Measurements from ENCODE around the gene TSEN54.

DNA sequence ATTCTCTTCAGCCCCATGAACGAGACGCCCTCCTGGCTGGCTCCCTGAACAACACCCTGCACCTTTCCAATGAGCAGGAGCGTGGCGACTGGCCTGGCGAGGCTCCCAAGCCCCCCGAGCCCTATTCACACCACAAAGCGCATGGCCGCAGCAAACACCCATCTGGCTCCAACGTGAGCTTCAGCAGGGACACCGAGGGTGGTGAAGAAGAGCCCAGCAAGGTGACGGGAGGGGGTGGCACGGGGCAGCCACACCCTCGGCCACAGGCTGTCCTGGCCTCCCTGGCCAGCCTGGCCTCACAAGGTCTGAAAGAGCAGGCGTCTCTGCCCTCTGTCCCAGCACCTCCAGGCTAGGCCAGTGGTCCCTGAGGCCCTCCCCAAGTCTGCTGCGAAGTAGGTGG, 24.6 kb upstream of the TSEN54 start:
- TF ChIP-seq, protein P1, sequence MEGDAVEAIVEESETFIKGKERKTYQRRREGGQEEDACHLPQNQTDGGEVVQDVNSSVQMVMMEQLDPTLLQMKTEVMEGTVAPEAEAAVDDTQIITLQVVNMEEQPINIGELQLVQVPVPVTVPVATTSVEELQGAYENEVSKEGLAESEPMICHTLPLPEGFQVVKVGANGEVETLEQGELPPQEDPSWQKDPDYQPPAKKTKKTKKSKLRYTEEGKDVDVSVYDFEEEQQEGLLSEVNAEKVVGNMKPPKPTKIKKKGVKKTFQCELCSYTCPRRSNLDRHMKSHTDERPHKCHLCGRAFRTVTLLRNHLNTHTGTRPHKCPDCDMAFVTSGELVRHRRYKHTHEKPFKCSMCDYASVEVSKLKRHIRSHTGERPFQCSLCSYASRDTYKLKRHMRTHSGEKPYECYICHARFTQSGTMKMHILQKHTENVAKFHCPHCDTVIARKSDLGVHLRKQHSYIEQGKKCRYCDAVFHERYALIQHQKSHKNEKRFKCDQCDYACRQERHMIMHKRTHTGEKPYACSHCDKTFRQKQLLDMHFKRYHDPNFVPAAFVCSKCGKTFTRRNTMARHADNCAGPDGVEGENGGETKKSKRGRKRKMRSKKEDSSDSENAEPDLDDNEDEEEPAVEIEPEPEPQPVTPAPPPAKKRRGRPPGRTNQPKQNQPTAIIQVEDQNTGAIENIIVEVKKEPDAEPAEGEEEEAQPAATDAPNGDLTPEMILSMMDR (IDR thresholded peaks at IDR 0.05; ENCODE audit: low read depth, low read length, poor library complexity, severe bottlenecking), result no peak
- no peak for TF ChIP-seq EZH2phosphoT487 (IDR thresholded peaks at IDR 0.05; ENCODE audit: borderline replicate concordance, low read length)
